Inflammatory macrophage treated with lipopolysaccharide for 4 hours (primary cell): Measurements from ENCODE around the gene ZNF175.
"Not testable (repeated sequence)": the region's sequence is repeated elsewhere in the genome, so short reads cannot be mapped to it uniquely, and the experiment has no call there.

ENCODE experiments used
- DNase-seq: peaks from one replicate; pipeline ENCODE4 v3.0.0-alpha.2; 2020

Gene ZNF175

GRCh38 chr19:51592521-51592920, 21.4 kb downstream of the ZNF175 start:
- no peak for DNase-seq

GRCh38 chr19:51593138-51593890, 22.2 kb downstream of the ZNF175 start:
- DNase-seq: no peak

GRCh38 chr19:51593969-51594773, 23.1 kb downstream of the ZNF175 start:
- peak; percentile 99 for DNase-seq

GRCh38 chr19:51594774-51595109, 23.7 kb downstream of the ZNF175 start:
- DNase-seq: no peak

GRCh38 chr19:51595190-51596175, 24.4 kb downstream of the ZNF175 start:
- DNase-seq: peak; percentile 32

- no peak for DNase-seq
Measured at GRCh38 chr19:51598159-51598915, 27.3 kb downstream of the ZNF175 start.

- no peak for DNase-seq
Measured at GRCh38 chr19:51599084-51599483, 28.0 kb downstream of the ZNF175 start.

- peak; percentile 18 for DNase-seq
Measured at GRCh38 chr19:51600940-51601580, 30.0 kb downstream of the ZNF175 start.

- no peak for DNase-seq
Measured at GRCh38 chr19:51602189-51602854, 31.2 kb downstream of the ZNF175 start.

GRCh38 chr19:51607077-51607476, 36.0 kb downstream of the ZNF175 start:
- DNase-seq: no peak

- DNase-seq: peak; percentile 87
Measured at GRCh38 chr19:51607920-51608562, 37.0 kb downstream of the ZNF175 start.

GRCh38 chr19:51610576-51610975, 39.5 kb downstream of the ZNF175 start:
- DNase-seq: no peak

- DNase-seq: no peak
Measured at GRCh38 chr19:51614789-51615188, 43.7 kb downstream of the ZNF175 start.

- peak; percentile 43 for DNase-seq
Measured at GRCh38 chr19:51615991-51616390, 44.9 kb downstream of the ZNF175 start.

- peak; percentile 84 for DNase-seq
Measured at GRCh38 chr19:51621178-51621577, 50.1 kb downstream of the ZNF175 start.

- no peak for DNase-seq
Measured at GRCh38 chr19:51626675-51627074, 55.6 kb downstream of the ZNF175 start.

GRCh38 chr19:51627491-51628138, 56.5 kb downstream of the ZNF175 start:
- DNase-seq: no peak

GRCh38 chr19:51628153-51628939, 57.3 kb downstream of the ZNF175 start:
- no peak for DNase-seq

- DNase-seq: not testable (repeated sequence)
Measured at GRCh38 chr19:51630315-51630714, 59.2 kb downstream of the ZNF175 start, which contains the start of gene SIGLEC5. Gene SIGLEC5 (minus strand): TSS chr19:51630401. CDS start chr19:51630335, 66 bp downstream.
